ENCODE data around the gene SLC22A4. TPM values are rescaled to one million over a fixed set of nuclear protein-coding genes. Genes with fewer than 3 reads are reported as not detected.

The SLC22A4 gene
- total RNA-seq, 1 experiment from 2014 or later, result 8.3 TPM

GRCh38 chr5:132274050-132274792 is 20.0 kb upstream of the SLC22A4 start:
- no peak for DNase-seq (ENCODE audit: low read depth)

- no peak for DNase-seq (ENCODE audit: low read depth)
These were observed 18.6 kb upstream of the SLC22A4 start for GRCh38 chr5:132275367-132276220.

GRCh38 chr5:132277256-132277655 is 16.9 kb upstream of the SLC22A4 start:
- no peak for DNase-seq (ENCODE audit: low read depth)

GRCh38 chr5:132277971-132278853 is 16.0 kb upstream of the SLC22A4 start:
- no peak for DNase-seq (ENCODE audit: low read depth)

GRCh38 chr5:132279801-132280200 is 14.4 kb upstream of the SLC22A4 start:
- no peak for DNase-seq (ENCODE audit: low read depth)

GRCh38 chr5:132280371-132281240 is 13.6 kb upstream of the SLC22A4 start:
- DNase-seq (ENCODE audit: low read depth), result no peak

- DNase-seq (ENCODE audit: low read depth), result no peak
These were observed 12.2 kb upstream of the SLC22A4 start for GRCh38 chr5:132281856-132282614.

- DNase-seq (ENCODE audit: low read depth), result peak; percentile 86
These were observed 10.7 kb upstream of the SLC22A4 start for GRCh38 chr5:132283423-132284043.

- DNase-seq (ENCODE audit: low read depth), result no peak
These were observed 5.1 kb upstream of the SLC22A4 start for GRCh38 chr5:132289097-132289496.

- DNase-seq (ENCODE audit: low read depth), result no peak
These were observed 3.2 kb upstream of the SLC22A4 start for GRCh38 chr5:132291026-132291425.

GRCh38 chr5:132293066-132293991 is 865 bp upstream of the SLC22A4 start:
- peak; percentile 87 for DNase-seq (ENCODE audit: low read depth)

GRCh38 chr5:132294728-132295504 is 722 bp downstream of the SLC22A4 start:
- DNase-seq (ENCODE audit: low read depth), result peak; percentile 80

GRCh38 chr5:132295505-132296411 is 1.6 kb downstream of the SLC22A4 start:
- DNase-seq (ENCODE audit: low read depth), result no peak

- DNase-seq (ENCODE audit: low read depth), result no peak
These were observed 2.3 kb downstream of the SLC22A4 start for GRCh38 chr5:132296412-132297016.

GRCh38 chr5:132297211-132297940 is 3.2 kb downstream of the SLC22A4 start:
- no peak for DNase-seq (ENCODE audit: low read depth)
